Measurements from ENCODE around the gene STK4.

STK4 gene

GRCh38 chr20:45114465-45115385 lies 148.4 kb downstream of the STK4 start, which contains the start of gene WFDC5:
Gene WFDC5 (minus strand): TSS chr20:45115174. CDS start chr20:45115083, 91 bp downstream.
- Histone ChIP-seq H3K27me3 (ENCODE audit: insufficient read depth, poor library complexity, severe bottlenecking) (peaks cover 3% of the 10 kb centered on the region), H3K27ac (replicated peaks) (no peak within 1 kb of the TSS), H3K4me3 (replicated peaks; ENCODE audit: insufficient read depth, low read length) (no peak within 1 kb of the TSS)
- TF ChIP-seq POLR2AphosphoS5 (IDR thresholded peaks at IDR 0.05; ENCODE audit: low read depth): no peak
- no peak for TF ChIP-seq SPI1 (IDR thresholded peaks at IDR 0.05; ENCODE audit: borderline replicate concordance, low read depth)
- no peak for TF ChIP-seq CTCF (IDR thresholded peaks at IDR 0.05; ENCODE audit: insufficient read depth, low read length)
- TF ChIP-seq GABPA (IDR thresholded peaks at IDR 0.05; ENCODE audit: low read depth): no peak
- no peak for TF ChIP-seq REST (IDR thresholded peaks at IDR 0.05; ENCODE audit: insufficient replicate concordance, low read depth)
- no peak for DNase-seq (ENCODE audit: low read depth in 1 of 2, low spot score in 1 of 2)

- no peak overlapping the region for H3K27ac ChIP-seq (replicated peaks)
- no peak overlapping the region for H3K4me3 ChIP-seq (replicated peaks; ENCODE audit: insufficient read depth, low read length)
- H3K27me3 ChIP-seq (ENCODE audit: insufficient read depth, poor library complexity, severe bottlenecking): peaks cover 3% of the 10 kb centered on the region
- no peak for TF ChIP-seq SPI1 (IDR thresholded peaks at IDR 0.05; ENCODE audit: borderline replicate concordance, low read depth)
- DNase-seq (ENCODE audit: low read depth in 1 of 2, low spot score in 1 of 2): no peak
Observed at GRCh38 chr20:45115386-45115774, 149.1 kb downstream of the STK4 start.

GRCh38 chr20:45115829-45116228 lies 149.5 kb downstream of the STK4 start:
- TF ChIP-seq POLR2AphosphoS5 (IDR thresholded peaks at IDR 0.05; ENCODE audit: low read depth): no peak
- no peak for TF ChIP-seq REST (IDR thresholded peaks at IDR 0.05; ENCODE audit: insufficient replicate concordance, low read depth)
- TF ChIP-seq GABPA (IDR thresholded peaks at IDR 0.05; ENCODE audit: low read depth): no peak
- no peak for TF ChIP-seq SPI1 (IDR thresholded peaks at IDR 0.05; ENCODE audit: borderline replicate concordance, low read depth)
- no peak for TF ChIP-seq CTCF (IDR thresholded peaks at IDR 0.05; ENCODE audit: insufficient read depth, low read length)

GRCh38 chr20:45117581-45117980 lies 151.3 kb downstream of the STK4 start:
- no peak overlapping the region for H3K27ac ChIP-seq (replicated peaks)
- peaks cover 5% of the 10 kb centered on the region for H3K27me3 ChIP-seq (ENCODE audit: insufficient read depth, poor library complexity, severe bottlenecking)
- TF ChIP-seq REST (IDR thresholded peaks at IDR 0.05; ENCODE audit: insufficient replicate concordance, low read depth) (no peak), CTCF (IDR thresholded peaks at IDR 0.05; ENCODE audit: insufficient read depth, low read length) (no peak), GABPA (IDR thresholded peaks at IDR 0.05; ENCODE audit: low read depth) (no peak), SPI1 (IDR thresholded peaks at IDR 0.05; ENCODE audit: borderline replicate concordance, low read depth) (no peak)
- DNase-seq (ENCODE audit: low read depth in 1 of 2, low spot score in 1 of 2): no peak
- no peak overlapping the region for H3K4me3 ChIP-seq (replicated peaks; ENCODE audit: insufficient read depth, low read length)

More at GRCh38 chr20:45115829-45116228, 149.5 kb downstream of the STK4 start:
- no peak for DNase-seq (ENCODE audit: low read depth in 1 of 2, low spot score in 1 of 2)
- Histone ChIP-seq H3K4me3 (replicated peaks; ENCODE audit: insufficient read depth, low read length) (no peak overlapping the region), H3K27ac (replicated peaks) (no peak overlapping the region), H3K27me3 (ENCODE audit: insufficient read depth, poor library complexity, severe bottlenecking) (peaks cover 3% of the 10 kb centered on the region)

All from HL-60 (cell line).